Naive thymus-derived CD8-positive, alpha-beta T cell (primary cell): Measurements from ENCODE around the gene PI4KB. TPM values are rescaled to one million over a fixed set of nuclear protein-coding genes. Genes with fewer than 3 reads are reported as not detected.
A peak's percentile ranks its signal among the peaks of the same experiment; 100 is the strongest.
"Not testable (repeated sequence)": the region's sequence is repeated elsewhere in the genome, so short reads cannot be mapped to it uniquely, and the experiment has no call there.

Source experiments
- ATAC-seq, 2 donors: fragments of 150-1000 bp; cut with Tn5 transposase in 1 of 2; sonication (Bioruptor Pico), chemical (Tn5 transposase) in 1 of 2; 1 replicate in 1 of 2; 2 replicates in 1 of 2; pipeline ENCODE4 v1.10.0; 2021; ENCODE audit warnings: mild to moderate bottlenecking in 2 of 2, moderate library complexity in 2 of 2
- POLR2A ChIA-PET: fragments of 350-600 bp; sonication (Branson Sonifier 250); formaldehyde crosslinking; loops from one replicate; lab custom pipeline; 2021; ENCODE audit warnings: antibody characterized with exemption; lab: Charles Lee
- DNase-seq, 10 donors: peaks; one replicate each; pipeline versions ENCODE4 v3.0.0 to v3.0.0-alpha.2; 2020 to 2022
- H3K27ac Mint-ChIP-seq, 10 donors: one replicate each; pipeline ENCODE4 v1.8.0; 2020 to 2022; ENCODE audit warnings: mild to moderate bottlenecking in 10 of 10, mixed read lengths in 10 of 10, moderate library complexity in 4 of 10, inconsistent platforms in 1 of 10
- H3K27me3 Mint-ChIP-seq, 5 donors: one replicate each; pipeline ENCODE4 v1.8.0; 2021 to 2022; ENCODE audit warnings: mixed read lengths in 5 of 5
- H3K36me3 Mint-ChIP-seq, 3 donors: one replicate each; pipeline ENCODE4 v1.8.0; 2020 to 2022; ENCODE audit warnings: mixed read lengths in 3 of 3, mild to moderate bottlenecking in 2 of 3, inconsistent platforms in 1 of 3
- H3K4me1 Mint-ChIP-seq, 4 donors: one replicate each; pipeline ENCODE4 v1.8.0; 2021 to 2022; ENCODE audit warnings: mixed read lengths in 4 of 4
- H3K4me3 Mint-ChIP-seq, 10 donors: one replicate each; pipeline ENCODE4 v1.8.0; 2020 to 2022; ENCODE audit warnings: mild to moderate bottlenecking in 10 of 10, mixed read lengths in 10 of 10, moderate library complexity in 6 of 10, inconsistent platforms in 1 of 10
- H3K9me3 Mint-ChIP-seq, 9 donors: one replicate each; pipeline ENCODE4 v1.8.0; 2020 to 2022; ENCODE audit warnings: mixed read lengths in 9 of 9, mild to moderate bottlenecking in 3 of 9, inconsistent platforms in 1 of 9, moderate library complexity in 1 of 9
- polyA plus RNA-seq, 3 donors: library from polyadenylated mRNA; unstranded; fragments of 300-500 nt; fragmentation: Illumina TruSeq; gene quantifications; one replicate each; pipeline ENCODE4 v1.2.3, GENCODE V29; 2021
- total RNA-seq, 8 experiments: library from RNA in 2 of 8; stranded (reverse) in 2 of 8; gene quantifications; one replicate each; pipeline ENCODE4 v1.2.3 and lab custom pipeline; 2021 to 2026

Gene PI4KB
- total and polyA plus RNA-seq, 5 experiments from 2014 or later: 42.4 to 96.6 (median 63.3) TPM

DNA sequence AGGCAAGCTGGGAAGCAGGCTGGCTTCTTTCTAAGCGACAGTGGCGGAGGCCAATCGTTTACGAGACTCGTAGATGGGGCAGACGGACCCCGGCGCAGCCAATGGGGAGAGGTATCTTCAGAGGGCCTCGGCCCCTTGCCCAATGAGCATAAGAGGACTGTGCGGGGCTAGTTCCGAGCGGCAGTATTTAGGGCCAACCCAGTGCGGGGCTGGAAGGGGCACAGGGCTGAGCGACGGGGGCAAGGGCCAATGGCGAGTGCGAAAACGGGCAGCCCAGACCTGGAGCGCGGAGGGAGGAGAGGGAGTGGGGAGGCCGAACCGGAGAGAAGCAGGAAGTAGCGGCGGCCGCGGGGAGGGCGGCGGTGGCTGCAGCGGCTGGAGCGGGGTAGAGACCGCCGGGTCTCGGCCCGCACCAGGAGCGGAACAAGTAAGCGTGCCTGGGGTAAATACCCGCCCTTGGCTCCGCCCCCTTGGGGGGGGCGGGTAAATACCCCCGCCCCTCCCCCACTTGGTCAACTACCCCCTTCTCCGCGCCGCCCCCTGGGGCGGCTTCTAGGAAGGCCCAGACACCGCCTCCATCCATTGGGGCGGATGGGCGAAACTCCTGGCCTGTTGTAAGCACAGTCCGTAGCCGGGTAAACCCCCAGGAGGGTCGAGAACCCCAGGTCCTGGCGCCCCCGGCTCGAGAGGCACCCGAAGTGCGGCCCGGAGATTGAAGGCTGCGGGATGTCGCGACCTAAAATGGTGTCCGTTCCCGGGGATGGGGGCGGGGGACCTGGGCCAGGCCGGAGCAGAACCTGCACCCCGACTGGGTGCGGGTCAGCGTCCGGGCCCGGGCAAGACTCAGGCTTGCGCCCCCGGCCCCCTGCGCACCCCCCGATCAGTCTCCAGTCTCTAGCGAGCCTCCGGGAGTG, 45.0 kb downstream of the PI4KB start, which contains the start of gene ZNF687:
Gene ZNF687 (plus strand): TSS at position 331 of the 914 bp plus-strand sequence. CDS start 3,993 bp downstream, outside the sequence.
- ATAC-seq: peak; percentile 89 to 90
- peaks cover 0 to 22% (median 4%) of the 10 kb centered on the region in 3 donors for H3K36me3 Mint-ChIP-seq

GRCh38 chr1:151281225-151281968, 45.8 kb downstream of the PI4KB start:
- peak; percentile 23 to 31 for ATAC-seq
- Mint-ChIP-seq H3K36me3 (peaks cover 0 to 16% (median 2%) of the 10 kb centered on the region in 3 donors), H3K27me3 (no peaks in the 10 kb centered on the region), H3K4me3 (peak overlapping the region; percentile 89 to 100 (median 97)), H3K9me3 (no peaks in the 10 kb centered on the region), H3K27ac (peak overlapping the region; percentile 91 to 99 (median 98)), H3K4me1 (peaks cover 20 to 51% (median 28%) of the 10 kb centered on the region in 4 donors)
- peak; percentile 91 to 97 (median 93) for DNase-seq
- POLR2A ChIA-PET: interaction anchor here (0.6 to 2.3 kb wide), 22 partner anchors 12 to 1395 kb away, joined by 3 to 17 read pairs (median 4); partner anchors contain the start of genes ENSA, LYSMD1, MCL1 and PI4KB

More for the DNA sequence above, 45.0 kb downstream of the PI4KB start, which contains the start of gene ZNF687:
- POLR2A ChIA-PET: interaction anchor here (0.6 to 2.3 kb wide), 24 partner anchors 10 to 1396 kb away, joined by 3 to 17 read pairs (median 5); partner anchors contain the start of genes ENSA, LYSMD1, MCL1 and PI4KB
- peaks cover 17 to 42% (median 29%) of the 10 kb centered on the region in 4 donors for H3K4me1 Mint-ChIP-seq
- H3K27ac Mint-ChIP-seq: peak within 1 kb of the TSS; percentile 93 to 99 (median 98)
- H3K4me3 Mint-ChIP-seq: peak within 1 kb of the TSS; percentile 89 to 100 (median 97)
- H3K27me3 Mint-ChIP-seq: no peaks in the 10 kb centered on the region
- no peaks in the 10 kb centered on the region for H3K9me3 Mint-ChIP-seq
- DNase-seq: peak; percentile 94 to 100 (median 98)

DNA sequence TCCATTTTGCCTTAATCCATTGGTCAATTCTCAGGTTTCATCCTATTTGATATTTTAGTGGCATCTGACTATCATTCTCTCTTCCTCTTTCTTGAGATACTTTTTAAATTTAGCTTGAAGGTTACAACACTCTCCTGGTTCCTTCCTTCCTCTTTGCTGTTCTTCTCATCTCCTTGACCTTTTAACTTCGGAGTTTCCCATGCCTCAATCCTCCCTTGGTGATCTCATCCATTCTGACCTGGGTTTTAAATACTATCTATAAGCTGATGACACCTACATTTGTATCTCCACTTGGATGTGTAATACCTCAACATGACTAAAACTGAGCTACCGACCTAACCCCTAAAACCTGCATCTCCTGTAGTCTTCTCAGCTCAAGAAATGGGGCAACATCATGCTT, 50.0 kb downstream of the PI4KB start:
- Mint-ChIP-seq H3K4me1 (peaks cover 0 to 31% (median 5%) of the 10 kb centered on the region in 4 donors), H3K36me3 (peaks cover 0 to 8% (median 0%) of the 10 kb centered on the region in 3 donors), H3K27ac (peak overlapping the region in 2 of 10 donors; percentile 24 to 37), H3K9me3 (no peaks in the 10 kb centered on the region), H3K4me3 (peak overlapping the region in 1 of 10 donors; percentile 17), H3K27me3 (no peaks in the 10 kb centered on the region)
- ATAC-seq (no peak), DNase-seq (no peak)
- POLR2A ChIA-PET: interaction anchor here (1.1 kb wide), 1 partner anchor 26 kb away, joined by 4 read pairs; no protein-coding TSS in a partner anchor

- H3K27ac Mint-ChIP-seq, H3K4me3 Mint-ChIP-seq, ATAC-seq, DNase-seq, H3K9me3 Mint-ChIP-seq, H3K27me3 Mint-ChIP-seq: not testable (repeated sequence)
- POLR2A ChIA-PET: interaction anchor here (0.7 kb wide), 1 partner anchor 82 kb away, joined by 3 read pairs; no protein-coding TSS in a partner anchor
- Mint-ChIP-seq H3K36me3 (peaks cover 0 to 17% (median 0%) of the 10 kb centered on the region in 3 donors), H3K4me1 (peaks cover 0 to 22% (median 3%) of the 10 kb centered on the region in 4 donors)
Measured at GRCh38 chr1:151275341-151275740, 51.9 kb downstream of the PI4KB start.

- Mint-ChIP-seq H3K36me3 (peaks cover 0 to 27% (median 2%) of the 10 kb centered on the region in 3 donors), H3K27ac (peak overlapping the region in 4 of 10 donors; percentile 1 to 75 (median 44)), H3K27me3 (no peaks in the 10 kb centered on the region), H3K9me3 (no peaks in the 10 kb centered on the region), H3K4me1 (peaks cover 0 to 20% (median 3%) of the 10 kb centered on the region in 4 donors), H3K4me3 (no peak overlapping the region)
- POLR2A ChIA-PET: no interaction called here
- no peak for ATAC-seq
- DNase-seq: no peak
Measured at GRCh38 chr1:151273924-151274466, 53.2 kb downstream of the PI4KB start.

DNA sequence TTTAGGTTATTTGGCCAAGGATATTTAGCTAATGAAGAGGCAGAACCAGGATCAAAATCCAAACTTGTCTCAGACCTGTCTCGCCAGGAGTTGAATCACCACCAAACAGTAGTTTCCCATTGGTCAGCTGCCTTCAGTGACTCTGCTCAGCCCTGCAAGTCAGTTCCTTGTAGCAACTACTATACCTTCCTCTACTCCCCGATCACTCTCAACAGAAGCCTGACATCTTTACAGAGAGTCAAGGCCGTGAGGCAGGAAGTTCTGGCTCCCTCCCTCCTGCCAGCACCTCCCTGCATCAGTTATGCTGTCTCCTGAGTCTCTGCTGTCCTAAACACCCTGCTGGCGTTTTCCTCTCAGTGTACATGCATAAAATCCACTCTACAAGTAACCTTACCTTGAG, 59.5 kb downstream of the PI4KB start:
- no peaks in the 10 kb centered on the region for H3K9me3 Mint-ChIP-seq
- peak overlapping the region in 6 of 10 donors; percentile 24 to 77 (median 68) for H3K27ac Mint-ChIP-seq
- DNase-seq (no peak), ATAC-seq (no peak)
- H3K27me3 Mint-ChIP-seq: no peaks in the 10 kb centered on the region
- peaks cover 5 to 78% (median 10%) of the 10 kb centered on the region in 3 donors for H3K36me3 Mint-ChIP-seq
- H3K4me1 Mint-ChIP-seq: peaks cover 0 to 7% (median 2%) of the 10 kb centered on the region in 4 donors
- POLR2A ChIA-PET: no interaction called here
- H3K4me3 Mint-ChIP-seq: no peak overlapping the region

GRCh38 chr1:151266821-151267220, 60.4 kb downstream of the PI4KB start:
- H3K27ac Mint-ChIP-seq: peak overlapping the region in 3 of 10 donors; percentile 24 to 75 (median 24)
- peaks cover 0 to 7% (median under 1%) of the 10 kb centered on the region in 4 donors for H3K4me1 Mint-ChIP-seq
- H3K9me3 Mint-ChIP-seq: no peaks in the 10 kb centered on the region
- peaks cover 5 to 83% (median 10%) of the 10 kb centered on the region in 3 donors for H3K36me3 Mint-ChIP-seq
- POLR2A ChIA-PET: no interaction called here
- no peak for DNase-seq
- no peak overlapping the region for H3K4me3 Mint-ChIP-seq
- ATAC-seq: no peak
- H3K27me3 Mint-ChIP-seq: no peaks in the 10 kb centered on the region

- H3K4me1 Mint-ChIP-seq: peaks cover 0 to 7% (median under 1%) of the 10 kb centered on the region in 4 donors
- no peaks in the 10 kb centered on the region for H3K9me3 Mint-ChIP-seq
- no peak overlapping the region for H3K4me3 Mint-ChIP-seq
- H3K36me3 Mint-ChIP-seq: peaks cover 5 to 82% (median 10%) of the 10 kb centered on the region in 3 donors
- no peak overlapping the region for H3K27ac Mint-ChIP-seq
- POLR2A ChIA-PET: no interaction called here
- ATAC-seq (no peak), DNase-seq (no peak)
- no peaks in the 10 kb centered on the region for H3K27me3 Mint-ChIP-seq
Measured at GRCh38 chr1:151266315-151266714, 60.9 kb downstream of the PI4KB start.

GRCh38 chr1:151265446-151266236, 61.6 kb downstream of the PI4KB start:
- no peak for ATAC-seq
- no peak for DNase-seq
- Mint-ChIP-seq H3K27ac (peak overlapping the region in 6 of 10 donors; percentile 12 to 79 (median 68)), H3K36me3 (peaks cover 5 to 81% (median 10%) of the 10 kb centered on the region in 3 donors), H3K4me1 (peaks cover 0 to 7% (median 2%) of the 10 kb centered on the region in 4 donors), H3K4me3 (no peak overlapping the region), H3K27me3 (no peaks in the 10 kb centered on the region), H3K9me3 (no peaks in the 10 kb centered on the region)
- POLR2A ChIA-PET: no interaction called here

- peaks cover 0 to 35% (median 0%) of the 10 kb centered on the region in 3 donors for H3K36me3 Mint-ChIP-seq
- H3K4me3 Mint-ChIP-seq: no peak overlapping the region
- ATAC-seq: no peak
- no peaks in the 10 kb centered on the region for H3K9me3 Mint-ChIP-seq
- peaks cover 22 to 42% (median 38%) of the 10 kb centered on the region in 4 donors for H3K4me1 Mint-ChIP-seq
- no peak for DNase-seq
- H3K27ac Mint-ChIP-seq: peak overlapping the region in 1 of 10 donors; percentile 43
- peaks cover 0 to 2% (median 0%) of the 10 kb centered on the region in 5 donors for H3K27me3 Mint-ChIP-seq
- POLR2A ChIA-PET: interaction anchor here (1.0 kb wide), 1 partner anchor 13 kb away, joined by 3 read pairs; no protein-coding TSS in a partner anchor
Measured at GRCh38 chr1:151259351-151259750, 67.9 kb downstream of the PI4KB start.

GRCh38 chr1:151255381-151255780, 71.8 kb downstream of the PI4KB start:
- POLR2A ChIA-PET: interaction anchor here (0.6 to 2.2 kb wide), 5 partner anchors 26 to 184 kb away, joined by 3 to 12 read pairs (median 7); partner anchors contain the start of gene VPS72
- H3K27me3 Mint-ChIP-seq: peaks cover 0 to 2% (median 0%) of the 10 kb centered on the region in 5 donors
- DNase-seq (no peak), ATAC-seq (no peak)
- H3K36me3 Mint-ChIP-seq: peaks cover 0 to 7% (median 0%) of the 10 kb centered on the region in 3 donors
- peaks cover 22 to 44% (median 41%) of the 10 kb centered on the region in 4 donors for H3K4me1 Mint-ChIP-seq
- peak overlapping the region; percentile 87 to 99 (median 96) for H3K4me3 Mint-ChIP-seq
- no peaks in the 10 kb centered on the region for H3K9me3 Mint-ChIP-seq
- peak overlapping the region; percentile 90 to 100 (median 96) for H3K27ac Mint-ChIP-seq
